NCI-H2081 treated with DMSO at 0.1 percent for 48 hours (cell line): ENCODE results near the gene SCN5A.

Experiments used
- DNase-seq: peaks from one replicate; lab custom pipeline; 2025; lab: John Stamatoyannopoulos, UW

The SCN5A gene

DNA sequence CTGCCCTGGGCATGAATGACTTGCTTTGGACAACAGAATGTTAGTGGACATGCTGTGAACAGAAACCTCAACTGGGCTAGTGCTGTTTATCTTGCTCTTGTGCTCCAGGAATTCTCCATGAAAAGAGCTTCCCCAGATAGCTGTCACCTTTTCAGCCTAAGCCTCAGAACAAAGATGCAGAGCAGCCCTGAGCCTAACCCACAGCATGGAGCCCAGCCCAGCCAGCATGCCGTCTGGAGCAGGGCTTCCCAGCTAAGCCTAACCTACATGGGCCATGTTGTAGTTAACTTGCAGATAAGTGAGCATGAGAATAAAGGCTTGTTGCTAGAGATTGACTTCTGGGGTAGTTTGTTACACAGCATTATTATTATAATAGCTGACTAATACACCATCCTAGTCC lies 48.9 kb downstream of the SCN5A start:
- DNase-seq: no peak

- no peak for DNase-seq
Observed at GRCh38 chr3:38599886-38600285, 49.6 kb downstream of the SCN5A start.

DNA sequence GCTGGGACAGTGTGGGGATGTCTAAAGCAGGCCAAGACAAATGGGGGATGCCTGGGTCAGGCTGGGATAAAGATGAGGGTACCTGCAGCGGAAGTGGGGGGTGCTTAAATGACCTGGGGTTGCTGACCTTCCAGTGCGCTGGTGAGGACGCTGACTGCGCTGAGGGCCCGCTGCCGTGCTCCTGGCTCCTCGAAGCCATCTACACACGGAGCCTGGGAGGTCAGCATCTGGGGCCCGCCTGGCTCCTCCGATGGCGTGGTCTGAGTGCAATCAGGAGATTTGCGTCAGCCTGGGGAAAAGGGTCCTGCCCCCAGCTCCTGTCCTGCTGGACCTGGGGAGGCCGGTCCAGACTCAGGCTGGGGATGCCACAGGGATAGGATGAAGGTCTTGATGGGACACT lies 50.7 kb downstream of the SCN5A start:
- DNase-seq: no peak

GRCh38 chr3:38597502-38598060 lies 51.9 kb downstream of the SCN5A start:
- DNase-seq: no peak

DNA sequence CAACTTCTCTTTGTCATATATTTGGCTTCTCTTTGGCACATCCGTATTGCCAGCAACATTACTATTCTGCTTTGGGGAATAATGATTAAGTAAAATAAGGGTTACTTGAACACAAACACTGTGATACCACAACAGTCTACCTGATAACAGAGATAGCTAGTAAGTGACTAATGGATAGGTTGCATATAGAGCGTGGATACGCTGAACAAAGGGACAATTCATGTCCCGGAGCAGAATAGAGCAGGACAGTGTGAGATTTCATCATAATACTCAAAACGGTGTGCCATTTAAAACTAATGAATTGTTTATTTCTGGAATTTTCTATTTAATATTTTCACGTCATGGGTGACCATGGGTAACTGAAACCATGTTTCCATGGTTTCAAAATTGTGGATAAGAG lies 54.1 kb downstream of the SCN5A start:
- DNase-seq: no peak

- DNase-seq: no peak
Observed at GRCh38 chr3:38590521-38590920, 59.0 kb downstream of the SCN5A start.

DNA sequence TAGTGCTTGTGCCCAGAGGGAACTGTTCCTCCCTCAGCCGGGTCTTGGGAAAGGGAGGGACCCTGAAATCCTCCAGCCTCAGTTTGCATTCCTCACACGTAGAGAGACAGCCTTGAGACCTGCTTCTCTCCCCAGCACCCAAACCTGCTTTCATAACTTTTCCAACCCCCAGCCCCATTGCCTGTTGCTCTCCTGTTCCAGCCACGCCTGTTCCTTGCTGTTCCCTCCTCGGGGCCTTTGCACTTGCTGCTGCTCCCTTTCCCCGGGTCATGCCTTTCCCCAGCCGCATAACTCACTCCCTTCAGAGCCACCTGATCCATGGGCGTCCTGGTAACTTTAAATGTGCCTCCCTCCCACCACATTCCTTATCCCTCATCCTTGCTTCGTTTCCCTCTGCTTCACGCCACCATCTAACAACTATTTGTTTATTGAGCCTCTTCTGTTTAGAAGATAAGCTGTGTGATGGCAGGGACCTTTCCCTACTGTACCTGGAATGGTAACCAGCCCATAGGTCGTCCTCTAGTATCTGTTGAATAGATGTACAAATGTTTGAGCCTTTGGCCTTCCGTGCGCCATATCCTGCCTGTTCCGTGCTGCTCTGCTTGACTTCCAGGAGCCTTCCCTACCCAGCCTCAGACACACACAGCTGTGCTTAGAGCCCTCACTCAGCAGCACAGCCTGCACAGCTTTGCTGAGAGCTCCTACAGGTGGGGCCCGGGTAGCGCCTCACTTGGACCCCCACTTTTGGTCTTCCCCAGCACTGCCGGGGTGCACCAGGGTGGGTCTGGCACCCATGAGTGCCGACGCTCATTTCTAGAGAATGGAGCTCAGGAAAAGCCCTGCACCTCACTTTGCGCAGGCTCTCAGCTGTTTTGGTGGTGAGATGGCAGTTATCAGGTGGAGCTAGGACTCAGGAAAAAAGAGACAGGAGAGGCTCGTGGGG lies 60.2 kb downstream of the SCN5A start:
- DNase-seq: no peak

GRCh38 chr3:38588371-38588971 lies 61.0 kb downstream of the SCN5A start:
- DNase-seq: no peak

- no peak for DNase-seq
Observed at GRCh38 chr3:38587548-38588131, 61.8 kb downstream of the SCN5A start.

DNA sequence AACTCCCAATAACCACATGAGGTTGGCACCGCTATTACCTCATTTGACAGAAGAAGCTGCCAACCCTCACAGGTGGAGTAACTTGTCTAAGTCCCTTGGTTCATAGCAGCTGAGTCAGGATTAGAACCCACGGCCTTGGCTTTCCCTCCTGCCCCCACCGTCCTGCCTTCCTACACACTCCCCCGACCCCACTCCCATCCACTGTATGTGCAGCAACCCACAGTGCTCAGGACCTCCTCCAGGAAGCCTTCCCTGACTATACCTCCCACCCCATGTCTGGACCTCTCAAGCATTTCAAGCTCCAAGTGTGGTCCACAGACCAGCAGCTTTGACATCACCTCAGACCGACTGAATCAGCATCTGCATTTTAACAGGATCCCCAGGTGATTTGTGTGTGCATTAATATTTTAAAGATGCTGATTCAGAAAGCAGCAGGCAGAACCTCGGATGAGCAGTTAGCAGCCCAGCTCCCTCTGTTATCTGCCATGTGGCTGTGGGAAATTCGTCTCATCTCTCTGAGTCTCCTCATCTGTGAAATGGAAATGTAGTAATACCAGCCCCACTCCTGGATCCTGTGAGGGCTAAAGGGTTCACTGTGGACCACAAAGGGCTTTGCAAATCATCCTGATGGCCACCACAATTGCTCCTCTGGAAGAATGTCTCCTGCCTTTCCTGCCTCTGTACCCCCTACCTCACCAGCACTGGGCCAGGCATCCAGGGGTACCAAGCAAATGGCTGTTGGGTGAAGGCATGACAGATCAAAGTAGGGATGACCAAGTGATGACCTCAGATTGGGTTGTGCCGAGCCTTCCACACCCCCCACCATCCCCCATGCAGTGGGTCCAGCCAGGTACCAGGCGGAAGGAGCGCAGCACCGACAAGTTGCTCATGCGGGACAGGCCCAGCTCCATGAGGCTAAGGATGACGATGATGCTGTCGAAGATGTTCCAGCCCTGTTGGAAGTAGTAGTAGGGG lies 62.7 kb downstream of the SCN5A start:
- no peak for DNase-seq

DNA sequence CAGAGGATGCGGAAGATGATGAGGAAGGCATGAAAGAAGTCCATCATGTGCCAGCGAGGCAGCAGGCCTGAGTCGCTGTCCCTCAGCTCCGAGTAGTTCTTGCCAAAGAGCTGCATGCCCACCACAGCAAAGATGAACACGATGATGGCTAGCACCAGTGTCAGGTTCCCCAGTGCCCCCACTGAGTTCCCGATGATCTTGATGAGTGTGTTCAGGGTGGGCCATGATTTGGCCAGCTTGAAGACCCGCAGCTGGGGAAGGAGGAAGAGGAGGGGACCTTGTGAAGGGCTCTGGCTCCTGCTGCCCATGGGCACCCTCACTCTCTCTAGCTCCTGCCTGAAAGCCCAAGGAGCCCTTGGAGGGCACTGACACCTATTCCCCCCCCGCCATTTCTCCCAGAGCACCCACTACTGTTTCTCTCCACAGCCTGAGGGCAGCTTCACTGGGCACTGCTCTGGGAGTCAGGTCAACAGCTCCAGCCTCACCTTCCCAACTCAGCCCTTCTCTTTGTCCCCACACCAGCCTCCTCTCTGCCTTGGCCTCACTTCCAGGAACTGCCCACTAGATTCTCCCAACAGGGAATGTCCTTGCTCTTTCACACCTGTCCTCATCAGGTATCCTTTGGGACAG lies 63.6 kb downstream of the SCN5A start:
- no peak for DNase-seq

DNA sequence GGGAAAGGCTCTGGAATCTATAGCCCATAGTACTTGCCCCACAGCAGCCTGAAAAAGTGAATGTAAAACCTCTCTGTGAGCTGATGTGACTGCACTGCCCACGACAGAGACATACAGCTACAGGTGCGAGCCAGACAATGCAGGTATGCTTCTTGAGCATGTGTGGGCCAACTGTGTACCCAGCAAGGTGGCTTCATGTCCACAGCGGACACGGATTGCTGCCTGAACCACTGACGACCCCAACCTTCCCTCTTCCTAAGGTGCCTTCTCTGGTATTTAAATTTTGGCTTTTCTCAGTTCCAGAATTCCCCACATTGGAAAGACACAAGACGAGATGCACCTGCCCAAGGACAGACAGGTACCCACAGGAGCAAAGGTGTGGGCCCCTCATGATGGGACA lies 65.8 kb downstream of the SCN5A start:
- DNase-seq: no peak

DNA sequence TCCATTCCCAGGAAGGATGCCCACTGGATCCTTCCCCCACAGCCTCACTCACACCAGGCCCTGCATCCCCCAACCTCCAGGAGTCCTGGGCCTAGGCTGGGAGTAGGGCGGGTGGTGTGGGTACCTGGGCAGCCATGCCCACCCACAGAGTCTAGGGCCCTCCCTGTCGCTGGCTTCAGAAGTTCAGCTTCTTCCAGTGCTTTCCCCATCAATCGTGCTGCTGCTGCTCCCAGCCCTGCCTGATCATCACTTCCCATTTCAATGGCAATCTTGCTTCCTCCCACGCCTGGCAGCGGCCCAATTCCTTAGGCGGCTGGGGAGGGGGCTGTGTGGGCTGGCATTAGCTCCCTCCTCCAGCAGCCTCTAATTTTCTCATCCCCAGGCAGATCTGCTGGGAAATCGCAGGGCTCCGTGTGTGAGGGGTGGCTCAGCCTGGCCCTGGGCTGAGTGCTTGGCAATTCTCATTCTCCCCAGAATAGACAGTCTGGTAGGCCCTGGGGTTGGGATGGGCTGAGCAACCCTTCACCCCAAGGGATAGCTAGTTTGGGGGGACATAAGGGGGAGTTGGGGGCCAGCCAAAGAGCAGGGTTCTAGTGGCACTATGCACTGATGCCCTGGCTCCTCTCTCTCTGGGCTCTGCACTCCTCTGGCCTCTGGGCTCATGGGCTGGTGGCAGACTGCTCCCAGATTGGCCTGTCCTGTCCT lies 66.4 kb downstream of the SCN5A start:
- no peak for DNase-seq

- no peak for DNase-seq
Observed at GRCh38 chr3:38582316-38582715, 67.2 kb downstream of the SCN5A start.

GRCh38 chr3:38581774-38582173 lies 67.7 kb downstream of the SCN5A start:
- no peak for DNase-seq

- no peak for DNase-seq
Observed at GRCh38 chr3:38580450-38581382, 68.8 kb downstream of the SCN5A start.

- no peak for DNase-seq
Observed at GRCh38 chr3:38579551-38580449, 69.7 kb downstream of the SCN5A start.

DNA sequence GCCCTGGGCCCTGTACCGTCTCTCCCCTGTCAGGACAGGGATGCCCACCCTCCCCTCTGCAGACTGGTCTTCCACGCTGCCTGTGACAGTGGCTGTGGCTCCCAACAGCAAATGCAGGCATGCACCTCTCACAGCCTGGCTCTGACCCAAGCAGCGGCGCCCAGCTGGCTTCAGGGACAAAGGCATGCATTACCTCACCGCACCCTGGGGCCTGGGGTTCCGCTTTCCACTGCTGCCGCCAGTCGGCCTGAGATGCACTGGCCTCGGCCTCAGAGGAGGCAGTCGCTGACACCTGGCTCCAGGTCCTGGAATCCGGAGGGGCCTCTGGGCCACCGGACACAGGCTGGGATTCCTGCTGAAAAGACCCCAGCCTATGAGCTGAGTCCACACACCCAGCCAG lies 70.3 kb downstream of the SCN5A start:
- no peak for DNase-seq
